Ectodermal cell (in vitro differentiated cells): ENCODE measurements around the gene HOXB5.

Source experiments
- H3K27ac ChIP-seq: 2 replicates; pipeline ENCODE4 v1.7.0; 2013; ENCODE audit warnings: mild to moderate bottlenecking, low read depth, low read length; ENCODE audit not compliant: insufficient read depth, poor library complexity, severe bottlenecking
- H3K27me3 ChIP-seq: 2 replicates; pipeline ENCODE4 v1.7.0; 2013; ENCODE audit warnings: mild to moderate bottlenecking, low read length; ENCODE audit not compliant: insufficient read depth, control insufficient read depth, poor library complexity, severe bottlenecking
- H3K36me3 ChIP-seq: one replicate; pipeline ENCODE4 v1.7.0; 2013; ENCODE audit warnings: low read length; ENCODE audit not compliant: control insufficient read depth, insufficient read depth
- H3K4me1 ChIP-seq: one replicate; pipeline ENCODE4 v1.7.0; 2013; ENCODE audit warnings: low read length; ENCODE audit not compliant: control insufficient read depth, insufficient read depth
- H3K4me3 ChIP-seq: 2 replicates; pipeline ENCODE4 v1.7.0; 2013; ENCODE audit warnings: low read depth, low read length, control low read depth; ENCODE audit not compliant: insufficient read depth
- H3K9me3 ChIP-seq: 2 replicates; pipeline ENCODE4 v1.7.0; 2013; ENCODE audit warnings: mild to moderate bottlenecking, low read length, moderate library complexity; ENCODE audit not compliant: control insufficient read depth
- WGBS, 2 experiments: methylation state at CpG; one replicate each; pipeline ENCODE4 v1.1.7; 2013; ENCODE audit warnings: missing lambda C conversion rate in 2 of 2; 5-methylcytosine and 5-hydroxymethylcytosine counted together

The HOXB5 gene

DNA sequence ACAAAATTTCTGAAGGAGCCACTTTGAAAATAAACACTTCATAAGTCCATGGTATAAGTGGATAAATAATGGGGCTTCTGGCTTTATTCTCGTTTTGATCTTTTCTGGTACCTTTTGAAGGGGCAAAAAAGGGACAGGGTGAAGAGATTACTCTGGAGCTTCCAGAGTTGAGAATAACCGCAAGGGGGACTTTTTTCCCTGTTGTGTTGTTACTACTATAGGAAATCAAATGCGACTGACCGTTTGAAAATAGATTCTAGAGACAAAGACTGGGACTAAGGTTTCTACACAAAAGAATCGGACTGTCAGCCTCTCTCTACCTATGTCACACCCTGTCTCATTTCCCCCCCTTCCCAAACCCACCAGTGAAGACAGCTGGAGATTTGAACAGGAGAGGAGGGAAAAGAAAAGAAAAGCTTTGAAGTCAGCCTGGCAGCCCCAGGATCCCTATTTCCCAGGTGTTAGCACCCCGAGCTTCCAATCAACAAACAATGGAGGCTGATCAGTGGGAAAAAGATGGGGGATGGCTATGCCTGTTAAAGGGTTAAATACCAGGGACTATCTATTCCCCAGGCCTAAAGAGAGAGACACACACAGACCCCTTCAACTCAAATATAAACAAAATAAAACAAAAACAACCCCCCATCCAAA, 23.8 kb downstream of the HOXB5 start:
- Histone ChIP-seq H3K27me3 (peaks cover 100% of the 10 kb centered on the region), H3K9me3 (no peaks in the 10 kb centered on the region), H3K4me3 (no peak overlapping the region), H3K36me3 (no peaks in the 10 kb centered on the region), H3K4me1 (peaks cover 5% of the 10 kb centered on the region), H3K27ac (no peak overlapping the region)
- 4 to 6% methylated on average over 6 of the region's 6 CpGs for WGBS, 2 experiments

DNA sequence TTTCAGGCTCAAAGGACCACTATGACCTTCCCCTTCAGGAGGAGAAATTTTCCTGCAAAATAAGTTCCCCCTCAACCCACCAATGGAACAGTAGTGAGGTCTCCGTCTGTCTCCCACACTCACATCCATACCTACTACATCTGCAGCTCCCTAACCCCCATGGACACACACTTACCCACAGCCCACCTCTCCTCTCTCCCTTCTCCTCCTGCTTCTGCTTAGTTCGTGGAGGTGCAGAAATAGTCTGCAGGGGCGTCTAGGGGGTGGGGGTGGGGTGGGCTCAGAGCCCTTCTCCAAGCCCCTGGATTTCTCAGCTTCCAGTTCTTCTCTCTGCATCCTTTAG, 24.4 kb downstream of the HOXB5 start:
- no peaks in the 10 kb centered on the region for H3K36me3 ChIP-seq
- 1 to 5% methylated on average over 1 to 3 of the region's 3 CpGs for WGBS, 2 experiments
- H3K4me3 ChIP-seq: no peak overlapping the region
- peaks cover 9% of the 10 kb centered on the region for H3K4me1 ChIP-seq
- H3K27me3 ChIP-seq: peaks cover 100% of the 10 kb centered on the region
- H3K9me3 ChIP-seq: no peaks in the 10 kb centered on the region
- H3K27ac ChIP-seq: no peak overlapping the region

DNA sequence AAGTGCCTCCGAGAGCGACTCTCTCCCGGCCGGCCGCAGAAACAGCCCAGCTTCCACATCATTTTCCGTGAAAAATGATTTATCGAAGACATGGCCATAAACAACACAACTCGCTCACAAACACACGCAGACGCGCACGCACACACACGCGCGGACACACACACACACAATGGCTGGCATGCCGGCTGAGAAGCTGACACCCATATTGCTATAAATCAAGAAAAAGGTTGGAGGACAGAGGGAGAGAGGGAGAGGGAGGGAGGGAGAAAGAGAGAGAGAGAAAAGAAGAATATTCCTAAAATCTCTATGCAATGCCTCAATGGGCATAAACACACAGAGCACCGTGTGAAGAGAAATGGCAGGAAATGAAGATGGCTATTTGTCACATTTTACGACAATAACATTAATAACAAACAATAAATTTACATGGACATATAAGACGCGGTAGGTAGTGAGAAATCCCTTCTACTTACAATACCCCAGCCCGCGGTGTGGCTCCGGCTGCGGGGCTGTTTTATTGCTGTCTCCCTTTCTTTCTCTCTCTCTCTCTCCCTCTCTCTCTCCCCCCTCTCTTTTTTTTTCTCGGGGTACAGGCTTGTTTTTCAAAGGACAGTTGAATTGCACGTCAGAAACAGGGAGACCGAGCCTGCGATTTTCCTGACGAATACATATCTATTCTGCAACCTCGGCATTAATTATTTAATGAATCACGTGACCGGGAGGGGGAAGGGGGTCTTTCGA, 24.9 kb downstream of the HOXB5 start:
- H3K4me3 ChIP-seq: no peak overlapping the region
- WGBS, 2 experiments: 4% methylated on average over 24 to 32 of the region's 33 CpGs

DNA sequence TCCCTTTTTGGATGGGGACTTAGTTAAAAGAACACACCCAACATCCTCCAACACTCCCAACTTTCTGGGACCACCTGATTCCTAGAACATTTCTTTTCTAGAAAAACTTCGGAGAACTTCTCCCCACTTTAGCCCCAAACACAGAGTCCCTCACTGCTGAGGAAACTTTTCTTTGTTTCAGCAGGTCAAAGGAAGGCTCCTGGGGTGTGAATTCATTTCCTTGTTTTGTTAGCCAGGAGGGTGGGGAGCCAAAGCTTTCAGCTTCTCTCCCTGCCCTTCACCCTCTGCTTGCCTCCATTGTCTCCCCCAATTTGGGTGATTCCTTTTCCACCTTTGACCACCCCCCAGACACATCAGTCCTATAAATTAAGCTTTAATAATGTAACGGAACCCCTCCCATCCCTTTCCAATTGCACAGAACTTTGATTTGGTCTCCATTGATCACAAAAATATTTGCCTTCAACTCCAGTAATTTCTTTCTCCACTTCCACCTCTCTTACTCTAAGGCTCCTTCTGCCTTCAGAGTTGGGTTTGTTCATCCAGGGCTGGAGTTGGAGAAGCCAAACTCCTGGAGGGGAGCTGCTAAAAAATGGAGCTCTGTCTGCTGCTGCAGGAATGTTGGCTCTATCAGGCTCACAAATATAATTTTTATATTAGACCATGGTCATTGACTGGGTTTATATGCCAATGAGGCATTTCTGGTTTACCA, 25.8 kb downstream of the HOXB5 start:
- Histone ChIP-seq H3K27me3 (peaks cover 100% of the 10 kb centered on the region), H3K27ac (no peak overlapping the region), H3K4me1 (peaks cover 10% of the 10 kb centered on the region), H3K4me3 (no peak overlapping the region), H3K36me3 (no peaks in the 10 kb centered on the region), H3K9me3 (no peaks in the 10 kb centered on the region)
- WGBS, 2 experiments: 3 to 4% methylated on average over 2 of the region's 2 CpGs

More for the DNA sequence above, 24.9 kb downstream of the HOXB5 start:
- peaks cover 10% of the 10 kb centered on the region for H3K4me1 ChIP-seq
- no peaks in the 10 kb centered on the region for H3K9me3 ChIP-seq
- H3K27ac ChIP-seq: no peak overlapping the region
- peaks cover 100% of the 10 kb centered on the region for H3K27me3 ChIP-seq
- no peaks in the 10 kb centered on the region for H3K36me3 ChIP-seq

DNA sequence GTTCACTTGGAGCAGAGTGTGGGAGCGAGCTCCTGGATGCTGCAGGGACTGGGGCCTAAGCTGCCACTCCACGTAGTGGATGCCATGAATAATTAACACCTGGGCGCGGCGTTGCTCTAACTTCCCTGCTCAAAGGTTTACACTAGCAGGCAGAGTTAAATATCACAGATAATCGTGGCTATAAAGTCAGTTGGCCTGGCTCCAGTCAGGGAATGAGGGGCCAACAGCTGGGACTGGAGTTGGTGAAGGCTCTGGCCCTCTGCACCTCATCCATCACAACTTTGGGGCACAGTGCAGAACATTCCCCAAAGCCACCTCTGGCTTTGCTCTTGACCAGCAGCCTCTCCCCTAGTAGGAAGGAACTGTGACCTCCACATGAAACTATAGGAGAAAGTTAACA, 26.4 kb downstream of the HOXB5 start:
- H3K9me3 ChIP-seq: no peaks in the 10 kb centered on the region
- WGBS, 2 experiments: 15% methylated on average over 6 of the region's 6 CpGs
- no peaks in the 10 kb centered on the region for H3K36me3 ChIP-seq
- peaks cover 10% of the 10 kb centered on the region for H3K4me1 ChIP-seq
- no peak overlapping the region for H3K27ac ChIP-seq
- H3K4me3 ChIP-seq: no peak overlapping the region
- peaks cover 100% of the 10 kb centered on the region for H3K27me3 ChIP-seq

DNA sequence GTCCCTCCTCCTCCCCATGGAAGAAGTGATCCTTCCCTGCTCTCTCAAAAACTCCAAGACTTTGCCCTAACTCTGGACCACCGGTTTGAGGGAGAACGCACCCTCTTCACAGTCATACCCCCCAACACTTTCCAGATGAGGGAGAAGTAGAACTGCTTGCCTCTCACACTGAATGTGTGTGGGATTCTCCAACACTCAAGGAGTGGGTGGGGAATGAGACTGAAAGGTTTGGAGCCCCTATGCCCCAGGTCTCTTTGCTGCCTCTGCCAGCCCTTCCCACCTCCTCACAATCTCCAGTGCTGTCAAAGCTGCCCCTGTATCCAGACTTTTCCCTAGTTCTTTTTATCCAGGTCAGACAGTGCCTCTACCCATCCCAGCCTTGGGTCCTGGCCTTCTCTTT, 26.9 kb downstream of the HOXB5 start:
- Histone ChIP-seq H3K9me3 (no peaks in the 10 kb centered on the region), H3K4me3 (no peak overlapping the region), H3K4me1 (peaks cover 10% of the 10 kb centered on the region), H3K27me3 (peaks cover 100% of the 10 kb centered on the region), H3K27ac (no peak overlapping the region), H3K36me3 (no peaks in the 10 kb centered on the region)
- 25 to 44% methylated on average over 2 of the region's 2 CpGs for WGBS, 2 experiments

DNA sequence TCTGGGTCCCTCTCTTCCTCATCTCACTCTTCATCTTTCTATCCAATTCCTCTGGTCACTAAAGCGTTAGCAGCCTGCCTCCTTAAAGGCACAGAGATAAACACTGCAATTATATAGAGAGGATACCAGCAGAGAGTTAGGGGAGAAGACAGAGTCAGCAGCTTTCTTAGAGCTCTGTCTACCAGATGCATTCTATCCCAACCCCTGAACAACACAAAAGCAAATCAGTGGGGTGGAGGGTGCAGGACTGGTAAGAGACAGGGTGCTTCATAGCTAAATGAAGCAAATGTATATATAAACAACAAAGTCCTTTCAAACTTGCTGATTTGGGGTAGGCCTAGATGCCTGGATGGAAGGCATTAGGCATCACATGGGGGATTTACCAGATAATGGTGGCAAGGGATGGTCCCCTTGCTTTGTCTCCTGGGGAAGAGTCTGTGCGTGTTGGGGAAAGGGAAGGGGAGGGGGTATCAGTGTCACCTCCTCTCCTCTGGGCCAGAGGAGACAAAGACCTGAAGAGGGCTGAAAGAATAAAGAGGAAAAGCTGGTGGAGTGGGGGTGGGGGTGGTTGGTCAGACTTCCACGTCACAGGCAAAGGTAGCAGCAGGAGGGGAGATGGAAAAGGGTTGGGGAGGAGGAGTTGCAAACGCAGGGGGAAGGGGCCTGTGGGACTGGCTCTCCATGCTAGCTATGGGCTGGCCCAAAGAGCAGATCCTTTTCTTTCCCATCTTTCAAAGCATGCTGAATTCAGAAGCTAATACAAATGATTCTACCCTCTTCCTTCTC, 27.5 kb downstream of the HOXB5 start:
- Histone ChIP-seq H3K4me3 (no peak overlapping the region), H3K27ac (no peak overlapping the region)
- whole genome bisulfite sequencing, 2 experiments: 1 to 2% methylated on average over 4 of the region's 4 CpGs

DNA sequence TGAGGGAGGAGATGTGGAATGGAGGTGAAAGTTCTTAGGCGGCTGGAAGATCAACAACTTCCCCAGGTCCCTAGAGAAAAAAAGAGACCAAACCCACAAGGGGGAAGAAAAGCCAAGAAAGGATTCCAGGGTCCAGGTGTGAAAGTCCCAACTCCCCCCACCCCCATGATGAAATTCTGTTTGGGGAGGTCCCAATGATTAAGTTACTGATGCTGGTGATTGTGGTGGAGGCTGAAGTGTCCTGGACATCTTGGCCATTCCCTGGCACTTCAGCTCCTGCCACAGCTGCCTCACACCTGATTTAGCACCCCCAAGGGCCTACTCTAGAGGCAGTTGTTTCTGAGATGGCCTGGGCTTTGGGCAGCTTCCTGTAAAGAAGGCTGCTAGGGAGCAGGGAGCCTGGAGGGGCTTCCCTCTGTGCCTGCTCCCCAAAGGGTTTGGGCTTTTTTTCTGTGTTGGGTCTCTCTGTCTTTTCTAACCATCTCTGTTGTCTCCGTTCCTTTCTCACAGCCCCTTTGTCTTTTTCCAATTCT, 28.5 kb downstream of the HOXB5 start:
- Histone ChIP-seq H3K36me3 (no peaks in the 10 kb centered on the region), H3K27ac (no peak overlapping the region), H3K4me1 (peaks cover 5% of the 10 kb centered on the region), H3K4me3 (no peak overlapping the region), H3K9me3 (no peaks in the 10 kb centered on the region), H3K27me3 (peaks cover 100% of the 10 kb centered on the region)
- WGBS, 2 experiments: 5 to 7% methylated on average over 2 of the region's 2 CpGs

More for the DNA sequence above, 27.5 kb downstream of the HOXB5 start:
- Histone ChIP-seq H3K4me1 (peaks cover 10% of the 10 kb centered on the region), H3K36me3 (no peaks in the 10 kb centered on the region), H3K27me3 (peaks cover 100% of the 10 kb centered on the region), H3K9me3 (no peaks in the 10 kb centered on the region)

DNA sequence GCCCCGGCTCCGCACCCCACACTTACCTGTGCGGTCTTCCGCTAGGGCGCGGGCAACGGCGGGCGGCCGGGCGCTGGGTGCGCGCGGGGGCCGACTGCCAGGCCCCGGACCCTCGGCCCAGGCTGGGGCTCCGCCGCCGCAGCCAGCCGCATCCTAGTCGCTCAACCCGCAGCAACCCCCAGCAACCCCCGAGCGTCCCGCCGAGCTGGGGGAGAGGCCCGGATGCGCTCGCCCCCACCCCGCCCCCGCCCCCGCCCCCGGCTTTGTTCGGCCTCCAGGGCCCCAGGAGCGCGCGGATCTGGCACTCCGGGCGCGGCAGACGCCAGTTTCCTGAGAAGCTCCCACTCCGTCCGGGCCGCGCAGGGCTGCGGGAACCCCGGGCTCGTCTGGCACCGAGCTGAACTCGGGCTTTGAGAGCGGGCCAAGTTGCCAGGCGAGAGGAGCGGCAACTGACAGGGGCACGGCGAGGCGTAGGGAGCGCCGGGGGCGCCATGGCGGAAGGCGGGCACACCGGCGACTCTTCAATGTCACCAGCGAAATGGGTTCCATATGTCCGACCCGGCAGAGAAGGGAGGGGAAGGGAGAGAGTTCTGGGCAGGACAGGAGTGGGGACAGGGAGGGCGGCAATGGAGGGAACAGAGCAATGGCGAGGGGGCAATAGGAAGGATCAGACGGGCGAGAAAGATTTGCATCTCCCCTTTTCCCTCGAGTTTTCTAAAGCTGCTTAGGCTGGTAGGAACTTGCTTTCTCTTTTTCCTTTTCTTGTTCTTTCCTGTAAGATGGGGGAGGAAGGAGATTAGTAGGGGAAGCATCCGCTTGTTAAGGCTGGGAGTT, 29.2 kb downstream of the HOXB5 start:
- Histone ChIP-seq H3K4me1 (peaks cover 5% of the 10 kb centered on the region), H3K4me3 (no peak overlapping the region), H3K27me3 (peaks cover 100% of the 10 kb centered on the region), H3K27ac (no peak overlapping the region), H3K36me3 (no peaks in the 10 kb centered on the region), H3K9me3 (no peaks in the 10 kb centered on the region)
- 1% methylated on average over 73 of the region's 73 CpGs for WGBS, 2 experiments
